ENCODE results near the gene CLEC1B. TPM values are rescaled to one million over a fixed set of nuclear protein-coding genes. Genes with fewer than 3 reads are reported as not detected.
"Not testable (repeated sequence)": the region's sequence is repeated elsewhere in the genome, so short reads cannot be mapped to it uniquely, and the experiment has no call there.

Gene CLEC1B
- polyA plus RNA-seq (ENCODE audit: insufficient read length in 3 of 3): 1 to 10 TPM in 2 of 3 donors, under 1 TPM in 1; 0.48 to 1.4 (median 1.4) TPM
- long read RNA-seq, donor 1: 0 reads
- long read RNA-seq, donor 2: 0 reads
- long read RNA-seq, donor 3, partial matches to known transcripts: 0 of 1 reads
- long read RNA-seq, donor 3, other reads (novel, unspliced or antisense): 0 of 1 reads
- long read RNA-seq, donor 4: 0 reads
- long read RNA-seq, donor 5: 0 reads
- long read RNA-seq, donor 6: 0 reads
- long read RNA-seq, donor 7, partial matches to known transcripts: 0 of 1 reads
- long read RNA-seq, donor 7, other reads (novel, unspliced or antisense): 0 of 1 reads
- long read RNA-seq, donor 8: 0 reads
- long read RNA-seq, donor 9: 0 reads
- long read RNA-seq, donor 10: 0 reads
- long read RNA-seq, donor 11: 0 reads
- long read RNA-seq, donor 12: 0 reads
- long read RNA-seq, donor 13: 0 reads
- long read RNA-seq, donor 14: 0 reads
- long read RNA-seq, donor 15: 0 reads
- long read RNA-seq, donor 16, partial matches to known transcripts: 0 of 2 reads
- long read RNA-seq, donor 16, other reads (novel, unspliced or antisense): 0 of 2 reads

GRCh38 chr12:9999016-9999415 is at the start of gene CLEC1B:
TSS of gene CLEC1B (minus strand) at chr12:9999121. CDS start at chr12:9999100, 21 bp downstream.
- no peak for DNase-seq (ENCODE audit: extremely low read depth in 1 of 11, low read depth in 9 of 11, low spot score in 4 of 11)

DNA sequence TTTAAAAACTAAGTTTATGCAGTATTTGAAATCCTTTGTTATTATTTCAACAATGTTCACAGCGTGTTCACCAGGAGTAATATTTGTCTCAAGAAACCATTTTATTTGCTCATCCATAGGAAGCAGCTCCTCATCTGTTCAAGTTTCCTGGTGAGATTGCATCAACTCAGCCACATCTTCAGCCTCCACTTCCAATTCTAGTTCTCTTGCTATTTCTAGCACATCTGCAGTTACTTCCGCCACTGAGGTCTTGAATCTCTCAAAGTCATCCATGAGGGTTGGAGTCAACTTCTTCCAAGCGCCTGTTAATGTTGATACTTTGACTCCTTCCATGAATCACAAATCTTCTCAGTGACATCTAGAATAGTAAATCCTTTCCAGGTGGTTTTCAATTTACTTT is 49.6 kb upstream of the CLEC1B start:
- no peak for DNase-seq (ENCODE audit: extremely low read depth in 1 of 11, low read depth in 9 of 11, low spot score in 4 of 11)

- DNase-seq (ENCODE audit: extremely low read depth in 1 of 11, low read depth in 9 of 11, low spot score in 4 of 11): no peak
These were observed 43.2 kb upstream of the CLEC1B start for GRCh38 chr12:10042167-10042566.

DNA sequence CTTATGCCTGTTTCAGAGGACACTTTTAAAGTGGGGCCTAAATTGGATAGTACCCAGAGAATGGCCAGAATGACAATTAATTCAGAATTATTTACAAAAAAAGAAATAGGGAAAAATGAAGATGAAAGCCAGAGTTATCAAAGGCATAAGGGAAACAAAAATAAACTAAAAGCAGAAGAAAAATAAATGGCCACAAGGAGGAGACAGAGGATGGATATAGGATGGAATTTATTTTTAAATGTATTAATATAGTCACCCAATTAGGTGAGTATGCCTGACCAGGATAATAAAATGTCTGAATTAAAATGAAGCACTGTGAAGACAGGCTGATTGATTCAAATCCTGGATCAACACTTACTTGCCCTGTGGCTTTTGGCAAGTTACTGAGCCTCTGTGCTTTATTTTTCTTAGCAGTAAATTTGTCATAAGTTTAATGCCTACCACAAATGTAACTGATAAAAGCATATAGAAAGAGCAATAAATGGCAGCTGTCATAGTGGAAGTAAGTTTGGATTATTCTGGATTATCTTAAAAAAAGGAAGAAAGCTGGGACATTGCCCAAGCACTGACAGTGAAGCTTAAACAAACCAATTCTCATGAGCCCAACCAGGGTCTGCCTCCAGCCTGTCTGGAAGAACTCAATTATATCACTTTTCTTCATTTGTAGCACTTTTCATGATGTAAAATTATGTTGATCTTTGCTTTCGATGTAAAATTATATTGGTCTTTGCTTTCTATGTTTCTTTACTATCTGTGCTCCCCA is 35.0 kb upstream of the CLEC1B start:
- peak in 1 of 11 donors; percentile 4 for DNase-seq (ENCODE audit: extremely low read depth in 1 of 11, low read depth in 9 of 11, low spot score in 4 of 11)

GRCh38 chr12:10031771-10032175 is 32.9 kb upstream of the CLEC1B start:
- DNase-seq (ENCODE audit: extremely low read depth in 1 of 11, low read depth in 9 of 11, low spot score in 4 of 11): no peak

GRCh38 chr12:10031321-10031720 is 32.4 kb upstream of the CLEC1B start:
- no peak for DNase-seq (ENCODE audit: extremely low read depth in 1 of 11, low read depth in 9 of 11, low spot score in 4 of 11)

DNA sequence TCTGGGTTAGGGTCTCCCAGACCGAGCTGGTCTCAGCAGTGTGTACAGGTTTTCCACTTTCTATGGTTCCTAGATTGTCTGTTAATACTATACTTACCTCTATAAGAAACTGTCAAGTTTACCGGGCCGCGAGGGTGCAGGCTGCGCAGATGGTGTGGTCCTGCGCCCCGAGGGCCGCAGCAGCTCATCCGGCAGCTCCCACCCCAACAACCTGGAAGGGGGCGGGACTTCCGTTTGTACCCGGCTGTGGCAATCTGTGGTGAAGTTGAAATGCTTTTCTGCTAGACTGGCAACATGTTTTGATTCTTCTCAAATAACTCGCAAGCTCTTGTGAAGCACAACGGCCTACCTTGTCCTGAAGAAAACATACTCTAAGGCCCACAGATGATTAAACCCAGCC is 31.5 kb upstream of the CLEC1B start, which contains the start of gene CLEC9A:
Gene CLEC9A, plus strand, starts transcription at position 237 of the 400 bp plus-strand sequence. CDS start 22,006 bp downstream, outside the sequence.
- no peak for DNase-seq (ENCODE audit: extremely low read depth in 1 of 11, low read depth in 9 of 11, low spot score in 4 of 11)

DNA sequence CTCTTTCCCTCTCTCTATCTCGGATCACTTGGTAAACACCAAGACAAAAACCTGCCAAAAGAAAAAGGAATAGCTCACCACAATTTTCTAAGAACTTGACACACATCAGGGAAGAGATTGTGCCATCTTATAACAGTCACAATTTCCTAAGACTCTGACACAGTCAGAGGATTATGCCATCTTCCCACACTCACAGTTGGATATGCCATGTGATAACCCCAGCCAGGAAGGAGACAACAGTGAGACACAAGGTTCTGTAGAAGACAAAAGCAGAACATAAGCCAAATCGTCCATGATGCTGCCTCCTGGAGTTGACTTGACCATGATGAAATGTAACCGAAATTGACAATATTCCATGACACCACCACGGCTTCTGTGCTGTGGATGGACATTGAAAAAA is 28.8 kb upstream of the CLEC1B start:
- DNase-seq (ENCODE audit: extremely low read depth in 1 of 11, low read depth in 9 of 11, low spot score in 4 of 11): no peak

DNA sequence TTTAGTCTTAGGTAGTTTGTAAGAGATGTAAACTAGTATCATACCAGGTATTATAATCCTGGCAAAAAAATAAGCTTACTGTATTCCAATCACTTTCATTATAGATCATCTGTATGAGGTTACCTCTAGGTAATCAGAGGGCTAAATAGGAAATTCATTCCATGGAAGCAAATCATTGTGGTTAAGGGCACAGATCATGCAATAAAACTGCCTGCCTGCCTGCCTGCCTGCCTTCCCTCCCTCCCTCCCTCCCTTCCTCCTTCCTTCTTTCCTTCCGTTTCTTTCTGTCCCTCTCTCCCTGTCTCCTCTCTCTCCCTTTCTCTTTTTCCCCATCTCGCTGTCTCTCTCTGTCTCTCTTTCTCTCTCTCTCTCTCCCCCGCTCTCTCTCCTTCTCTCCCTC is 28.4 kb upstream of the CLEC1B start:
- DNase-seq (ENCODE audit: extremely low read depth in 1 of 11, low read depth in 9 of 11, low spot score in 4 of 11): no peak

DNA sequence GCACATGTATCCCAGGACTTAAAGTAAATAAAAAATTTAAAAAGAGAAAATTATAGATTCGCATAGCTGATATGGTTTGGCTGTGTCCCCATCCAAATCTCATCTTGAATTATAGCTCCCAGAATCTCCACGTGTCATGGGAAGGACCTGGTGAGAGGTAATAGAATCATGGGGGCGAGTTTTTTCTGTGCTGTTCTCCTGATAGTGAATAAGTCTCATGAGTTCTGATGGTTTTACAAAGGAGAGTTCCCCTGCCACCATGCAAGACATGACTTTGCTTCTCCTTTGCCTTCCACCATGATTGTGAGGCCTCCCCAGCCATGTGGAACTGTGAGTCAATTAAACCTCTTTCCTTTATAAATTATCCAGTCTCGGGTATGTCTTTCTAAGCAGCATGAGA is 27.7 kb upstream of the CLEC1B start:
- DNase-seq (ENCODE audit: extremely low read depth in 1 of 11, low read depth in 9 of 11, low spot score in 4 of 11): not testable (repeated sequence)

GRCh38 chr12:10025236-10025635 is 26.3 kb upstream of the CLEC1B start:
- no peak for DNase-seq (ENCODE audit: extremely low read depth in 1 of 11, low read depth in 9 of 11, low spot score in 4 of 11)

DNA sequence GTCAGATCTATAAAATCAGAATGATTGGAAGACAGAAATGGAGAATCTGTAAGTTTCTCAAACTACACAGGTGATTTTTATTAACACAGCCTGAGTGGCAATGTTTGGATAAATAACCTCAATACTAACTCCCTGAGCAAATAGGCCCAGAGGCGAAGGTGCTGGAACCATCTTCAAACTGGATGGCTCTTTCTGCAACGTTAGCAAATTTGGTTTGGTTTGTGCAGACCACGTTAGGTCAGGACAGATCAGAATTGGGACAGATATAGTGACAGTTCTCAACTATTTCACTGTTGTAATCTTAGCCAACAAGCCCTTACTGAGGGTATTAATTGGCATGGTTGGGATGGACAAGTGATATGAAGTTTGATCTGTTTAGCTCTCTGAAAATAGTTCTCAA is 22.4 kb upstream of the CLEC1B start:
- no peak for DNase-seq (ENCODE audit: extremely low read depth in 1 of 11, low read depth in 9 of 11, low spot score in 4 of 11)

- no peak for DNase-seq (ENCODE audit: extremely low read depth in 1 of 11, low read depth in 9 of 11, low spot score in 4 of 11)
These were observed 19.5 kb upstream of the CLEC1B start for GRCh38 chr12:10018386-10018785.

- no peak for DNase-seq (ENCODE audit: extremely low read depth in 1 of 11, low read depth in 9 of 11, low spot score in 4 of 11)
These were observed 18.0 kb upstream of the CLEC1B start for GRCh38 chr12:10016881-10017280.

DNA sequence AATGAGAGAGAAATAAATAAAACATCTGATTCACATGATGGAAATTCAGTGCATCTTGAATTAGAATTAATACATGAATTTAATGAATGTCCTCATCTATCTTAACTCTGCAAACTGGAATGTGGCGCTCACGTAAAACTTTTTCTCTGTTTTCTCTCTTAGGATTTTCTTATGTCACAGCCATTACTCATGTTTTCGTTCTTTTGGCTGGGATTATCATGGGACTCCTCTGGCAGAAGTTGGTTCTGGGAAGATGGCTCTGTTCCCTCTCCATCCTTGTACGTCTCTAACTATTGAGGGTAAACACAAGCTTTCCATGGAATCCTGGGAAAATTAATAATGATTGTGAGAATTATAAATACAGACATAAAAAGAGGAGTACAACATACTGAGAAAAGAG is 16.5 kb upstream of the CLEC1B start:
- DNase-seq (ENCODE audit: extremely low read depth in 1 of 11, low read depth in 9 of 11, low spot score in 4 of 11): no peak

GRCh38 chr12:10012630-10013330 is 13.9 kb upstream of the CLEC1B start:
- no peak for DNase-seq (ENCODE audit: extremely low read depth in 1 of 11, low read depth in 9 of 11, low spot score in 4 of 11)

DNA sequence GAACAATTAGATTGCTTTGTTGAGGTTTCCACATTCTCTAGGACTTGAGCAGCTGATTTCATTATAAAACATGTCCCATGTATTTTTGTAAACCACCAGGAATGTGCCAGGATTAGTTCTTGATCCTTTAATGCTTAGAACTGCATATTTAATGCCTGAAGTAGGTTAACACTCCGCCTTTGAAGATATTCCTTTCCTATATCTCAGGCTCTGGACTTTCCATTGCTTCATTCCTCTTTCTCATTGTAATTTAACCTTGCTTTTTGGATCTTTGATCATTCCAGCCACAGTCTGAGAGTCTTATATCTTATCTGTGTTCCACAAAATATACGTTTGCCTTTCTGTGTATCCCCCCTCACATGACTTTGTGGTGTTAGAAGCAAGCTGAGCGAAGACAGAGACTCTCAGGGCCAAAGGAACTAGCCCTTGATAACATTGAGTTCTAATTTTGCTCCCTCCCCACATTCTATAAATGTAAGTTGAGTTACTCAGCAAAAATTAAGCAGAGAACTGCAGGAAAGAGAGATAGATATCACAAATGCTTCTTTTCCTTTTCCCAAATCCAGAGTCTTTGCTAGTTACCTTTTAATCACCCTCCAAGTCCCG is 2.4 kb upstream of the CLEC1B start:
- DNase-seq (ENCODE audit: extremely low read depth in 1 of 11, low read depth in 9 of 11, low spot score in 4 of 11): no peak

DNA sequence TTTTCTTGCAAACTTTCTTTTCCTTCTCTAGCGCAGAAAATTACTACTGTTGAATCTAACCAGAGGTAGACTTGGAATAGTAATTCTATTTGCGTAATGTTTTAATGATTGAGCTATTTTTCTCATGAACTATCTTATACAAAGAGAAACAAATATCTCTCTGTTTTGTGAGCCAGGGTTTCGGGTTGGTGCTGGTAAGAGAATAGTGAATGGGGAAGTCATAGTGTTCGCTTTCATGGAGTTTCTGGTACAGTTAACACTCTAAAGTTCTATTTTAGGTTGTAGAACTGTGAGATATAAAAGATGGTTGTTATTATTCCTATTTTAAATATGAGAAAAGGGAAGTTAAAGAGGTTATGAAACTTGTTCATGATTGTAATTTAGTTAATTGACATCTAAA is 6.6 kb downstream of the CLEC1B start:
- no peak for DNase-seq (ENCODE audit: extremely low read depth in 1 of 11, low read depth in 9 of 11, low spot score in 4 of 11)

GRCh38 chr12:9991876-9992275 is 7.0 kb downstream of the CLEC1B start:
- DNase-seq (ENCODE audit: extremely low read depth in 1 of 11, low read depth in 9 of 11, low spot score in 4 of 11): no peak
